ENCODE measurements around the gene LRCH4. TPM values are rescaled to one million over a fixed set of nuclear protein-coding genes. Genes with fewer than 3 reads are reported as not detected.
A peak's percentile ranks its signal among the peaks of the same experiment; 100 is the strongest.

Gene LRCH4
- total and polyA plus RNA-seq, 2 of the 13 experiments (the other 11 are each of a cell fraction or from before 2014, with no cell fraction given): 7.0 to 9.3 TPM

- TF ChIP-seq ARNT2 (CRISPR knock-in tag; IDR thresholded peaks at IDR 0.05; ENCODE audit: low read depth) (no peak), TIGD3 (CRISPR knock-in tag; IDR thresholded peaks at IDR 0.05; ENCODE audit: borderline replicate concordance) (no peak), CEBPZ (IDR thresholded peaks at IDR 0.05; ENCODE audit: low read length) (no peak), ZNF234 (CRISPR knock-in tag; conservative IDR thresholded peaks at IDR 0.05) (no peak), NKX3-1 (CRISPR knock-in tag; IDR thresholded peaks at IDR 0.05) (peak; percentile 36; the same call in 1 of the 2 replicates), TBX3 (IDR thresholded peaks at IDR 0.05; ENCODE audit: borderline replicate concordance) (no peak), WIZ (CRISPR knock-in tag; IDR thresholded peaks at IDR 0.05) (no peak), BCL6 (CRISPR knock-in tag; IDR thresholded peaks at IDR 0.05) (peak; percentile 95), NR2F2 (IDR thresholded peaks at IDR 0.05; ENCODE audit: borderline replicate concordance, low read depth) (no peak), ZNF414 (CRISPR knock-in tag; IDR thresholded peaks at IDR 0.05) (0 out of 2 replicates have a peak, but pooled peaks have one; percentile 26), CREB1 (IDR thresholded peaks at IDR 0.05) (no peak), CREB1 (CRISPR knock-in tag; IDR thresholded peaks at IDR 0.05) (no peak)
- TF ChIP-seq, protein P1, sequence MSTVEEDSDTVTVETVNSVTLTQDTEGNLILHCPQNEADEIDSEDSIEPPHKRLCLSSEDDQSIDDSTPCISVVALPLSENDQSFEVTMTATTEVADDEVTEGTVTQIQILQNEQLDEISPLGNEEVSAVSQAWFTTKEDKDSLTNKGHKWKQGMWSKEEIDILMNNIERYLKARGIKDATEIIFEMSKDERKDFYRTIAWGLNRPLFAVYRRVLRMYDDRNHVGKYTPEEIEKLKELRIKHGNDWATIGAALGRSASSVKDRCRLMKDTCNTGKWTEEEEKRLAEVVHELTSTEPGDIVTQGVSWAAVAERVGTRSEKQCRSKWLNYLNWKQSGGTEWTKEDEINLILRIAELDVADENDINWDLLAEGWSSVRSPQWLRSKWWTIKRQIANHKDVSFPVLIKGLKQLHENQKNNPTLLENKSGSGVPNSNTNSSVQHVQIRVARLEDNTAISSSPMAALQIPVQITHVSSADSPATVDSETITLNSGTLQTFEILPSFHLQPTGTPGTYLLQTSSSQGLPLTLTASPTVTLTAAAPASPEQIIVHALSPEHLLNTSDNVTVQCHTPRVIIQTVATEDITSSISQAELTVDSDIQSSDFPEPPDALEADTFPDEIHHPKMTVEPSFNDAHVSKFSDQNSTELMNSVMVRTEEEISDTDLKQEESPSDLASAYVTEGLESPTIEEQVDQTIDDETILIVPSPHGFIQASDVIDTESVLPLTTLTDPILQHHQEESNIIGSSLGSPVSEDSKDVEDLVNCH (CRISPR knock-in tag; IDR thresholded peaks at IDR 0.05): no peak
Observed at GRCh38 chr7:100546129-100546925, 39.6 kb downstream of the LRCH4 start (continued).

Measured in HepG2 (cell line).